Renal pelvis (tissue), 12 donors: Measurements from ENCODE around the gene FHL2. TPM values are rescaled to one million over a fixed set of nuclear protein-coding genes. Genes with fewer than 3 reads are reported as not detected.
A peak's percentile ranks its signal among the peaks of the same experiment; 100 is the strongest.

ENCODE experiments used
- DNase-seq: peaks from one replicate; pipeline ENCODE4 v3.0.0-alpha.2; 2013
- long read RNA-seq, 16 experiments: transcript quantifications; one replicate each; lab custom pipeline, GENCODE V29; 2026
- polyA plus RNA-seq, 3 donors: library from polyadenylated mRNA; unstranded; fragments of 120-200 nt; gene quantifications; one replicate each; pipeline ENCODE4 v1.2.1, GENCODE V29; 2013; ENCODE audit not compliant: insufficient read length in 3 of 3

Gene FHL2
- 10 to 100 TPM; 20.0 to 30.1 (median 28.2) TPM for polyA plus RNA-seq
- long read RNA-seq, donor 1, transcript FHL2-205 (6 exons, 1,531 nt) = major isoform, 8 of 17 reads
- long read RNA-seq, donor 1, partial matches to known transcripts = 0 of 17 reads
- long read RNA-seq, donor 1, other reads (novel, unspliced or antisense) = 0 of 17 reads
- long read RNA-seq, donor 2, transcript FHL2-205 (6 exons, 1,531 nt) = minor isoform, 5 of 43 reads
- long read RNA-seq, donor 2, transcript FHL2-202 (7 exons, 1,769 nt) = major isoform, 11 of 43 reads
- long read RNA-seq, donor 2, partial matches to known transcripts = 22 of 43 reads
- long read RNA-seq, donor 2, other reads (novel, unspliced or antisense) = 0 of 43 reads
- long read RNA-seq, donor 3, transcript FHL2-205 (6 exons, 1,531 nt) = major isoform, 11 of 19 reads
- long read RNA-seq, donor 3, partial matches to known transcripts = 0 of 19 reads
- long read RNA-seq, donor 3, other reads (novel, unspliced or antisense) = 0 of 19 reads
- long read RNA-seq, donor 4, transcript FHL2-202 (7 exons, 1,769 nt) = major isoform, 6 of 20 reads
- long read RNA-seq, donor 4, transcript FHL2-206 (6 exons, 1,367 nt) = minor isoform, 5 of 20 reads
- long read RNA-seq, donor 4, transcript FHL2-205 (6 exons, 1,531 nt) = major isoform, 6 of 20 reads
- long read RNA-seq, donor 4, partial matches to known transcripts = 0 of 20 reads
- long read RNA-seq, donor 4, other reads (novel, unspliced or antisense) = 0 of 20 reads
- long read RNA-seq, donor 5, transcript FHL2-205 (6 exons, 1,531 nt) = major isoform, 6 of 8 reads
- long read RNA-seq, donor 5, partial matches to known transcripts = 0 of 8 reads
- long read RNA-seq, donor 5, other reads (novel, unspliced or antisense) = 0 of 8 reads
- long read RNA-seq, donor 6, partial matches to known transcripts = 0 of 6 reads
- long read RNA-seq, donor 6, other reads (novel, unspliced or antisense) = 0 of 6 reads
- long read RNA-seq, donor 7, transcript FHL2-205 (6 exons, 1,531 nt) = minor isoform, 7 of 24 reads
- long read RNA-seq, donor 7, transcript FHL2-206 (6 exons, 1,367 nt) = major isoform, 8 of 24 reads
- long read RNA-seq, donor 7, partial matches to known transcripts = 0 of 24 reads
- long read RNA-seq, donor 7, other reads (novel, unspliced or antisense) = 0 of 24 reads
- long read RNA-seq, donor 8, transcript FHL2-205 (6 exons, 1,531 nt) = major isoform, 13 of 21 reads
- long read RNA-seq, donor 8, partial matches to known transcripts = 0 of 21 reads
- long read RNA-seq, donor 8, other reads (novel, unspliced or antisense) = 0 of 21 reads
- long read RNA-seq, donor 9, transcript FHL2-202 (7 exons, 1,769 nt) = minor isoform, 5 of 30 reads
- long read RNA-seq, donor 9, transcript FHL2-205 (6 exons, 1,531 nt) = major isoform, 14 of 30 reads
- long read RNA-seq, donor 9, partial matches to known transcripts = 7 of 30 reads
- long read RNA-seq, donor 9, other reads (novel, unspliced or antisense) = 0 of 30 reads
- long read RNA-seq, donor 10, full-length matches to known transcripts = 15 of 15 reads
- long read RNA-seq, donor 10, partial matches to known transcripts = 0 of 15 reads
- long read RNA-seq, donor 10, other reads (novel, unspliced or antisense) = 0 of 15 reads
- long read RNA-seq, donor 11, partial matches to known transcripts = 0 of 9 reads
- long read RNA-seq, donor 11, other reads (novel, unspliced or antisense) = 0 of 9 reads
- long read RNA-seq, donor 12, full-length matches to known transcripts = 16 of 16 reads
- long read RNA-seq, donor 12, partial matches to known transcripts = 0 of 16 reads
- long read RNA-seq, donor 12, other reads (novel, unspliced or antisense) = 0 of 16 reads
- long read RNA-seq, donor 13, partial matches to known transcripts = 5 of 11 reads
- long read RNA-seq, donor 13, other reads (novel, unspliced or antisense) = 0 of 11 reads
- long read RNA-seq, donor 14 = 0 reads
- long read RNA-seq, donor 15, transcript FHL2-202 (7 exons, 1,769 nt) = major isoform, 12 of 29 reads
- long read RNA-seq, donor 15, transcript FHL2-205 (6 exons, 1,531 nt) = minor isoform, 11 of 29 reads
- long read RNA-seq, donor 15, partial matches to known transcripts = 0 of 29 reads
- long read RNA-seq, donor 15, other reads (novel, unspliced or antisense) = 0 of 29 reads
- long read RNA-seq, donor 16, transcript FHL2-202 (7 exons, 1,769 nt) = minor isoform, 5 of 34 reads
- long read RNA-seq, donor 16, transcript FHL2-205 (6 exons, 1,531 nt) = major isoform, 14 of 34 reads
- long read RNA-seq, donor 16, partial matches to known transcripts = 7 of 34 reads
- long read RNA-seq, donor 16, other reads (novel, unspliced or antisense) = 0 of 34 reads

DNA sequence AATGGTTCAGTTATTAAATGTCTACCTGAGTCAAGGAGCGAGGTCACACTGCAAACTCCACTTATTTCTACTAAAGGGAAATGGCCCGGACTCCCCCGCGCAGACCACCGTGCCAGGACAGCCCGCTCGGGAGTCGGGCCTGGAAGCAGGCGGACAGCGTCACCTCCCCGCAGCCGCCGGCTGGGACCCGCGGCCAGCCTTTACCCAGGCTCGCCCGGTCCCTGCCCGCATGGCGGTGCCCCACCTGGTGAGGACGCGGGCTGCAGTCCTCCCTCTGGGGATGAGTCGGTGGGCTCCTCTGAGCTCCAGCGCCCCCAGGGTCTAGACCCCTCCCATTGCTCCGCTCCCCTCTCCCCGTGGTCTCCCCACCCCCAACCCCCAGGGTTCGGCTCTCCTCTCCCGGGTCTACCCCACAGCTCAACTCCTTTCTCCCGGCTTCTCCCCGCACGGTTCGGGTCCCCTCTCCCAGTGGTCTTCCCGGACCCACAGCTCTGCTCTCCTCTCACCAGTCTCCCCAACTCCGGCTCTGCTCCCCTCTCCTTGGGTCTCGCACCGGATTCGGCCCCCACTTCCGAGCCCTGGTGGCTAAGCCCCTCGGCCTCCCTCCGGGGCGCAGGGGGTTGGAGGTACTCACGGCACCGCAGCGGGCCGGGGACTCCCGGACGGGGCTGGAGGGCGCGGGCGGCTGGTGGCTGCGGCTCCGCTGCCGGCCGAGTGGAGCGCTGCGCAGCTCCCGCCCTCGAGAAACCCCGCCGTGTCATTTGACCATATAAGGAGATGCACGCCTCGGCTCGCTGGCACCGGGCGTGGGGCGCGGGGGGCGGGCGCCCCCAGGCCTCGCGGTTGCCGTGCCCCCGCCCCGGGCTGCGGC lies at the start of gene FHL2:
Gene FHL2 (minus strand): TSS at position 716 of the 871 bp plus-strand sequence. CDS start 12,535 bp downstream, outside the sequence.
- DNase-seq = peak; percentile 77

DNA sequence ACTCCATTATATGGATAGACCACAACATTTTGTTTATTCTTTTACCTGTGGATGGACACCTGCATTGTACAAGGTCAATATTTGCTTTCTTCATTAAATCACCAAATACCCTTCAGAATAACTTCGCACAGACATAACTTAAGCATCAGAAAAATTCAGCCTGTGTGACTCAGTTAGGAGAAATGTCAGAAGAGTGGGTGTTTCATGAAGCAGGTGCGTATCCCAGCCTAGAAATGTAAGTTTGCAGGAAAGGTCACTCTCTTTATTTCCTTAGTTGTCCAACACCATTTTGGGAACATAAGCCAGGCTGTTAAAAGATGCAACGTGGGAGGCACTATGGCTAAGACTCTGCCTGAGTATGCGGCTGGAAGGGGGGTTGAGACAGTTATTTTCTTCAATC lies 48.6 kb upstream of the FHL2 start:
- DNase-seq = no peak

DNA sequence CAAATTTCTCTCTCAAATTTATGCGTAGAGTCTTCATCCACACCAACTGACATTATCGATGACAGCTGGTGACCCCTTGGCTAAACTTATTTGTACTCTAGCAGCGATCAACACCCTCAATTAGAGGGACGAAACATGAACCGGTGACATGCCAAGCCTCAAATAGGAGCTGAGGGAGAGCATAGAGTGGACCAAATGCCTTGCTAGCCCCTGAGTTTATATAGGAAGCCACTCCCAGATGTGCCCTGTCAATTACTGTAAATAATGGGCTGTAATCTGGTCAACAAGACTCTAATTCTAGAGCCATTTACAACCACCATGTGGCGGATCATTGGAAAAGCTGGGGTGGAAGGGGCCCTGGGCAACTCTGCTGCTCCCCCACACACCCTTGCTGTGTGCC lies 47.6 kb upstream of the FHL2 start:
- no peak for DNase-seq

DNA sequence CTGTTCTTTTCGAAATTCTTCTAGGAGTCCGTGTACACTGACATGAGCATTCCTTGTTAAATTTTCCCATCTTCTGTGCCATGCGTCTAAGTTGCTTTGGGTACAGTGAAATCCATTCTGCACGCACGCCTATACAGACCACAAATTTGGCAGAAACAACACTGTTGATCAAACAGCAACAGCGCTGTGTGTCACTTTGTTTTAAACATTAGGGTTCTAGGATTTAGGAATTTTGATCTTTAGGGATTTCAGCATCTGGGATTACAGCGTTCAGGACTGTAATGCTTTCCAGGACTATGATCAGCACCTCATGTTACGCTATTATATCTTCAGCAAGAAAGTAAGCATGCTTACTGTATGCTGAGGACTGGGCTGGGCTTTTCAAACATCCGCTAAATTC lies 47.1 kb upstream of the FHL2 start:
- DNase-seq = no peak

DNA sequence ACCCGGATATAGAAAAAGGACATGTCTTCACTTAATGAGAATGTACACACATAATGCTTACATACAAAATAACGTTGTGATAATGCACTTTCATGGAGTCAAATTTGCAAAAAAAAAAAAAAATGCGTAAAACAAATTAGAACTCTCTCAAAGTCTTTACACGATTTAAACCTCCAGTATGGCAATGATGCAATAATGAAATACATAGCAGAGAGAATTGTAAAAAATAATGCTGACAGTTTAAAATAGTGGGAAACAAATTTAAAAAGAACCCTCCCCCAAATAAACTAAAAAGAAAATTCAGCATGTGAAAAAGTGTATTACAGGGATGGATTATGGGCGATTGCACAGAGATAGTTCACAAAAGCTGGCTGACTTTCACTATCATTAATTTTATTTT lies 46.6 kb upstream of the FHL2 start:
- DNase-seq = no peak

- DNase-seq = no peak
Observed at GRCh38 chr2:105443617-105444598, 45.1 kb upstream of the FHL2 start.

- DNase-seq = no peak
Observed at GRCh38 chr2:105442721-105443120, 43.9 kb upstream of the FHL2 start.

GRCh38 chr2:105442056-105442455 lies 43.2 kb upstream of the FHL2 start:
- DNase-seq = no peak

DNA sequence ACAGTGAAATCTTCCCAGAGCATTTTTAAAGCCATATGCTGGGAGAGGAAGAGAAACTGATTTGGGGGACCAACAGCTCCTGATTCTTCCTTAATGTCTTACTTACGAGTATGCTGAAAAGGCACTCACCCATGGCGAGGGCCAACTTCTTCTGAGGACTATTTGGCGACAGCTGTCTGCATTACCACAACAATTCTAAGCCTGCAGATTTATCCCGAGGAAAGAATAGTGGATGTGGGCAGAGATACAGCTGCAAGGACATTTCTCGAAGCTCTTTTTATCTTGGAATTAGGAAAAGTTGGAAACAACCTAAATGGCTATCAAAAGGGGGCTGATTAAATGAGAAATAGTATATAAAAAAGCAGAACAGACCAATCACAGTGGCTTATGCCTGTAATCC lies 40.3 kb upstream of the FHL2 start:
- DNase-seq = no peak

DNA sequence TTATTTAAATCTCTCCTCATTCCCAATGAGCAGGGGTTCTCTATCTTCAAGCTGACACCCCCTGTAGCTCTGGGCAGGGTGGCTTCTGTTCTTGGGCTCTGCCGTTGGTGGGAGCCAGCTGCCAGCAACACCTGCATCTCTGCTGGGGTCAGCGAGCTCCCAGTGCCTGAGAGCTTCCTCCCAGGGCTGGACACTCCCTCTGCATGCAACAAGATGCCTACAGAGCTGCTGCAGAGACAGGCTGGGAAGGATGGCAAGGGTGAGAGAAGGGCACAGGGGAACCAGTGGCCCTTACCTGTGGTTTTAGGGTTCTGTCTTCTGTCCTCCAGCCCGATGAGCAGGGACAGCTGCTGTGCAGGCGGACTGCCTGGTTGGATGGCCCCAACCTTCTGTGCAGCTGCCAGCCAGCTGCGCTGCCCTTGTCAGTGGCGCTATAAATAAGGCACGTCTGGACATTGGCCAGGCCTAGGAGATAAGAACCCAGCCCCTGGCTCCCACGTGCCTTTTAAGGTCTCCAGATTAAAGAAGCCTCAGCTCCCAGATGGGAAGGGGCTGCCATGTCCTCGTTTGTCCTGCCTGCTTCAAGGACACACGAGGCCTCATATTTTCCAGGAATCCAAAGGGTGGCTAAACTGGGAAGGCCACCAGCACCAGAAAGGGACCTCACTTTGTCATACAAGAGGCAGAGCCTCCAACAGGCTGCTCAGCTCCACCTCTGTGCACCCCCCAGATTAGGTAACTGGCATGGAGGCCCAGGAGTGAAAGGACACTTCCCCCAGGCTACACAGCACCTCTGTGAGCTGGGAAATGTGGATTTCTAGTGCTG lies 39.5 kb upstream of the FHL2 start:
- DNase-seq = no peak

DNA sequence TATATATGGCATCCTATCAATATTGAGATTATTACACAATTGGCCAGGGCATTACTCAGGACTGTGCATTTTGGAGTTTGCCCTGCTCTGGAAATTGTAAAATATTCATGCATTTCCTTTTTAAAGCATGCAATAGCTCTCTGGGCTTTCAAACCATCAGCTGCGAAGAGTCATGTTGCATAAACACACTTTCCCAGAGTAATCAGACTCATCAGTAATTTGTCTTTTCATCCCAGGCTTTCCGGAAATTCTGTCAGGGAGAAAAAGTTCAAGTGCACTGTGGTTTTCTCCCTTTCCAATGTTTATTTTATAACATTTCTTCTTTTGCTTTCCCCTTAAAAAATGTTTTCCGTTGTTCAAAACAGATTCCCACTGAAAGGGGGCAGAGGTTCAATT lies 38.9 kb upstream of the FHL2 start:
- DNase-seq = no peak

DNA sequence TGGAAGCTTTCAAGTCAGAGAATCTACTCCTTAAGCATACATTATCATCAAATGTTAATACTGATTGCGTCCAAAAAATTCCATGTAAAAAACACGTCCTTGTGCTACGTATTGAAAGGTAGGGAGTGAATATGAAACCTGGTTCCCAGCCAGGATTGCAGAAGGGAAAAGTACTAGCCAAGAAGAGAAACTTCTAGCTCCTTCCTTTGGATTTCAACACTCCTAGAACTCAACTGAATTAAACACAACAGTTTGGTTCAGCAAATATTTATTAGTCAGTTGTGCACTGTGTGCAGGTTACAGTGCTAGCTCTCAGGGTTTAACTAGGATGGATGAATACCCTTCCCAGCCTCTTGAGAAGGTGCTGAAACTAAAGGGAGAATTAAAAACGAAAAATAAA lies 33.9 kb upstream of the FHL2 start:
- DNase-seq = no peak

DNA sequence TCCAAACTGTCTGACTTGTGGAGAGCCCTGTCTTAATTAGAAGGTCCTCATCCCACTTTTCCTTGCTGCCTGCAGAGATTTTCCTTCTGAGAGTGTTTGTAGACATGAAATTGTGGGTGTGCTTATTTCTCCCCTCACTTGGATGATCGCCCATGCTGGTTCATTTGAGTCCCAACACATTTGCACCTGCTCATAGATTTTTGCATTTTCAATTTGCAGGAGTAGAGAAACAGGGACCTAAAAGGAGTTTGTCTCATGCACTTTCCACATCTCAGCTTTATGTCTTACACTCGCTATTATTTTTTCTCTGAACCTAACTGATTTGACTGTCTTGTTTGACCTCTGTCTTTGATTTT lies 33.2 kb upstream of the FHL2 start:
- DNase-seq = no peak

DNA sequence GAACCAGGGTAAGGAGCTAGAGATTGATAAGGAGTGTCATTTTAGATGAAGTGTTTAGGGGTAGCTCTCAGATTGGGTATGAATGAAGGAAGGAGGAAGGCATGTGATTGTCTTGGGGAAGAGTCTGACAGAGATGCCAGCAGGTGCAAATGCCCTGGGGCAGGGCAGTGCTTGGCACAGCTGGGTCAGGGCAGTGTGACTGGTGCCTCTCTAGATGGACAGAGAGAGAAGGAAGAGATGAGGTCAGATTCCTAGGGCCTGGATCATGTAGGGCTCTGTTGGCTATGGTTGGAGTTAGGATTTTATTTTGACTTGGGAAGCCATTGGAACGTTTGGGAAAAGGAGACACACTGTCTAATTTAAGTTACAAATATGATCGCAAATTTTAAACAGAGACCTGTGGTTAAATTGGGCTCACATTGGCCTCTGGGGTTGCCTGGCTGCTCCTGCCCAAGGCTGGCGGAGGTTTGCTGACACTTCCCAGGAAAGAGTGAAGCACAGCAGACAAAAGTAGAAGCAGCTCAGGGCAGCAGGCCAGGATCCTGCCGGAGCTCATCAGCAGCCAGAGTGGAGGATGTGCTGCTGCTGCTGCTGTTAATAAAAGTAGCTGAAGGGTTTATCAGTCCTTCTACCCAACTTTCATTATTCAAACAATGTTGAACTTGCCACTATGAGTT lies 32.7 kb upstream of the FHL2 start:
- DNase-seq = no peak

GRCh38 chr2:105428387-105429018 lies 29.7 kb upstream of the FHL2 start:
- no peak for DNase-seq

DNA sequence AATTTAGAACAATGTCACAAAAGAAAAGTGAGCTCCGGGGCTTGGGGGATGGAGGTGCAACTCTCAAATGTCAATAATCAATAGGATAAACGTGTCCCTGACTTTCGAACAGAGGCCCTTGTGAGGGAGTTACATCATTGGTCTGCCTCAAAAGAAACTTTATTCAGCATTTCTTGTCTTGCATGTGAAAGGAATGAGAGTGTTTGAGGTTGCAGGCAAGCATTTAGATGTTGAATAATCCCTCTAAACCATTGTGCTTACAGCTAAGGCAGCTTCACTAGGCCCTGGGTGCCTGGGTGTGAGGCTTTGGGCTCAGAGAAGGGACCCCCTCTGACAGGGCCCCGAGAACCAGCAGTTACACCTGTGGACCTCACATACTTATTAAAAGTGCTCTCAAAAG lies 28.6 kb upstream of the FHL2 start:
- no peak for DNase-seq
